GM19324 (cell line): Measurements from ENCODE around the gene TSPEAR.
"Not testable (repeated sequence)": the region's sequence is repeated elsewhere in the genome, so short reads cannot be mapped to it uniquely, and the experiment has no call there.

Experiments
- ATAC-seq: cut with Tn5 transposase; IDR thresholded peaks from one replicate; pipeline ENCODE4 v1.9.1; 2021; ENCODE audit warnings: mild to moderate bottlenecking, moderate library complexity; ENCODE audit not compliant: unreplicated experiment, low FRiP score

The TSPEAR gene

DNA sequence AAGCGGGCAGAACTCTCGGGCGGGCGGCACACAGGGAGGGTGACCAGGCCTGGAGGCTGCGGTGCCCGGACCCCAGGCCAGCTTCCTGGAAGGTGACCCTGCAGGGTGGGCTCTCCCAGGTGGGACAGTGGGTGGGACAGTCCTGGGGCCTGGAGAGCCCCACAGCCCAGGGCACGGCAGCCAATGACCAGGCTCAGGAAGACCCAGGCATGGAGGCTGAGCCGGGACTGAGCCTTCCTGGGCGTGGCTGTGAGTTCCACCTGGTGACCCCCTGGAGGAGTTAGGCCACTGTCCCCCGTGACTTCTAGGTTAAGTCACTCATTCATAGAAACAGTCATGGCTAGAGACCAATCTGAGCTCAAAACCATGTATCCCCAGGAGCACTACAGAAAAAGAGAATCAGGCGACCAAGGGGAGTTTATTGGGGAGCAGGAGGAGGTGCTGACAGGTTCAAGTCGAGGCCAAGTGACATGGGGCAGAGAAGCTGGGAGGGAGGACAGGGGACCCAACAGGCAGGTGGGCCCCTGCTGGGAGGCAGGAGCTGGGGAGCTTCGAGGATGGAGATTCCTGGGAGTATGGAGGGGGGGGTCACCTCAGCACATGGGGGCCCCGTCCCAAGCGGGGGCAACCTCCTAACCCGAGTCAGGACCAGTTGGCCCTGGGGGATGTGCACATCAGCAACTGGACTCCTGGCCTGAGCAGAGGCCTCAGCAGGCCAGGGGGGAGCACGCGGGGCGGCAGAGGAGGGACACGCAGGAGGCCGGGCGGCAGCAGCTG lies 132.1 kb downstream of the TSPEAR start:
- ATAC-seq, result no peak

DNA sequence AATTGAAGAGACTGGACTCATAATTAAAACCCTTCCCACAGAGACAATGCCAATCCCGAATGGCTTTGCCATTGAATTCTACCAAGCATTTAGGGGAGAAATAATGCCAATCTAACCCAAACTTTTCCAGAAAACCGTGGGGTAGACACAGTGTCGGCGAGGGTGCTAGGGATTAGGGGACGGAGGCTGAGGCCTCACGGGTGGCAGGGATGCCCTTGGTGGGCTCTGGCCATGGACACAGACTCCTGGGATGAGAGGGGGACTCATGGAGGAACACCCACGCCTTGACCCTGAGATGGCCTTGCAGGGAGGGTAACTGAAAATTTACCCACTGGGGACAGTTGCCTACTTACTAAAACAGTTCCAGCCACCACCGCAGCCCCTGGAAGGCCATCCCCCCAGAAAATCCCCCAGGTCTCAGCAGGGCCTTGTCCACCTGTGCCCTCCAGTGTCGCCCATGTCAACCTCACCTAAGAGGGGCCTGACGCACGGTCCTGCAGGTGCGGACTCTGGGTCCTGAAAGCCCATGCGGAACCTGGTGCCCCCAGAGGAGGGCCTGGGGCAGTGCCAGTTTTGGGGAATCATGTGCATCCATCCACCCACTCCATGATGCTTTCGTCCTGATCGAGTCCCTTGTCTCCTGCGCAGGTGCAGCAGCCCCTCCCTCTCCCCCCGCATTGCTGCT lies 132.9 kb downstream of the TSPEAR start:
- no peak for ATAC-seq

DNA sequence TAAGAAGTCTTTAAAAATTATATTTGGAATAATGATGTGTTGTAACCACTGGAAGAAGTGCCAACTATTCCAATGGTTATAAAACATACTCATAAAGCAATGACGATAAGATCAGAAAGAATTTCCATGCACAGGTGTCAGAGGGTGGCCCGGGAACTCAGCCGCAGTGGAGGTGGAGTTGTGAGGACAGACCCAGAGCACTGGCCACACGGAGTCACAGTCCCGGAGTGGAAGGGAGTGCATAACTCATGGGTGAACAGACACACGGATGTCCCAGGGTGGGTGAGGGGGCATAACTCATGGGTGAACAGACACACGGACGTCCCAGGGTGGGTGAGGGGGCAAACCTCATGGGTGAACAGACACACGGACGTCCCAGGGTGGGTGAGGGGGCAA lies 135.3 kb downstream of the TSPEAR start:
- no peak for ATAC-seq

GRCh38 chr21:44575307-44576024 lies 135.9 kb downstream of the TSPEAR start:
- no peak for ATAC-seq

- ATAC-seq, result no peak
These were observed 136.7 kb downstream of the TSPEAR start for GRCh38 chr21:44574457-44575306.

- not testable (repeated sequence) for ATAC-seq
These were observed 137.5 kb downstream of the TSPEAR start, which contains the start of gene KRTAP10-4 for GRCh38 chr21:44573630-44574456. Gene KRTAP10-4 (plus strand): TSS chr21:44573729. CDS start chr21:44573759, 30 bp downstream.

- no peak for ATAC-seq
These were observed 138.3 kb downstream of the TSPEAR start for GRCh38 chr21:44572959-44573583.

DNA sequence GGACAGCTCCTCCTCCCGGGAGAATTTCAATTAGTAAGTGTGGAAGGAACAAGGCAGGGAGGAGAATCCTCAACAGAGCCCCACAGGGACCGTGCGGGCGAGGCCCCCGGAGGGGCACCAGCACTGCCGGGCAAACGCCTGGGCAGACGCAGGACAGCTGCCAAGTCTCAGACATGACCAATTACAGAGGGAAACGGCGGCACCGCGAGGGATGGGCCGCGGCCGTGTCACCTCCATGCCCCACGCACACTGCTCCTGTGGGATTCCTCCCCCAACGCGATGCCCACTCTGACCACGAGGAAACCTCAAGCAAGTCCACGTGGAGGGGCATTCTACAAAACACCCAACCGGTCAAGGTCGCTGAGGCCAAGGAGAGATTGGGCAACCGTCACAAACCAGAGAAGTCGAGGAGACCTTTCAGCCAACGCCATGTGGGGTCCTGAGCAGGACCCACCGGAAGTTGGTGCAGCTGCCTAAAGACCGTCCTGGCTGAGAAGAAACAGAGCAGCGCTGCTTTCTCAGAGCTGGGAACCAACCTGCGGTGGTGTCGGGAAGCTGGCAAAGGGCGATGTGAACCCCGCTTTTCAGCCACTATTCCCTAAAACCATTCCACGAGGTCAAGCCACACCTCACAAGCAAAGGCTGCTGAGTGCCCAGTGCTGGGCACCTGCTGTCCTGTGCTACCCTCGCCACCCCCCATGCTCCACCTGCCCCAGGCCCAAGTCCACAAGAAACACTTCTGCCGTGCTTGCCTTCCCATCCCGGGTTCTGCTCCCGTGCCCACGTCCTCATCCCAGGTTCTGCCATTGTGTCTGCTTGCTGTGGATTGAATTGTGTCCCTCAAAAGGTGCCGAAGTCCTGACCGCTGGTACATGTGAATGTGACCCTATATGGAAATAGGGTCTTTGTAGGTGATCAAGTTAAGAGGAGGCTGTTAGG lies 139.3 kb downstream of the TSPEAR start:
- no peak for ATAC-seq

GRCh38 chr21:44571296-44571695 lies 140.1 kb downstream of the TSPEAR start:
- ATAC-seq, result no peak

DNA sequence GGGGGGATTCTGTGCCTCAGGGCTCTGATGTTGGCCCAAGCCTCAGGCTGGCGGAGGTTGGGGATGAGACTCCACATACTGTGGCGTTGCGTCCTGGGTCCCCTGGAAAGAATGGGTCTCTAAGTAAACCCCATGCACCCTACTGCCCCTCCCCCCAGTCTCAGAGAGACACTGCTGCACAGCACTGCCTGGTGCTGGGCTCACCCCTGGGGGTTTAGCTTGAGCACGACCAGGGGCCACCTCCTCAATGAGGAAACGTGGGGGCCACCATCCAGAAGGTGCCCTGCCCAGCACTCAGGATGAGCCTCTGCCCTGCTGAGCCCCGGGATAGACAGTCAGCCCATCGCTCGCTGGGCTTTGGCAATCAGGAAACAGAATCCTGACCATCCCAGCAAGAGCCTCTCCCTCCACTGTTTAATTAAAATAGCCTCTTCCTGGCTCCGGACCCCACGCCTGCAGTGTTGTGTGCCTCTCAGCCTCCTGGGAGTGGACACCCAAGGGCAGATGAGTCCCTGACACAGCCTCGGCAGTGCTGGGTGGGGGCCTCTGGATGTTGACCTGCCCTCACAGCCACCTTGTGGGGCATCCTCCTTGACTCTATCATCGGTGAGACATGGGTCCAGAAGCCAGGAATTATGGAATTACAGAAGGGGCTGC lies 141.4 kb downstream of the TSPEAR start:
- no peak for ATAC-seq

GRCh38 chr21:44568667-44569556 lies 142.5 kb downstream of the TSPEAR start:
- ATAC-seq, result no peak

DNA sequence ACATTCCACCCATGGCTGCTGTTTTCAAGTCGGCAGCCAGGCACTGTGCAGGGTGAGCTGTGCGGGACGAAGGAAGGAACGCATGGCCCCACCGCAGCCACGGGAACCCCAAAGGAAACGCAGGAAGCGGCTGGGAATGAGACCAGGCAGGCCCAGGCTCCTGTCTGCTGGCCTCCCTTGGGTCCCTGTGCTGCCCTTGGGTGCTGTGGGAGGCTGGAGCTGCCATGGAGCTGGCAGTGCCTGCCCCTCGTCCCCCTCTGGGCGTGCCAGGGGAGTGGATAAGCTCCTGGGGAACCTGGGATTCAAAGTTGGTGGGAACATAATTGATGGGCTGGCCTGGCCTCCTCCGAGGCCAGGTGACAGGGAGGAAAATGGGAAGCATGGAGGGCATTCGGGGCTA lies 143.1 kb downstream of the TSPEAR start:
- no peak for ATAC-seq

GRCh38 chr21:44567481-44568171 lies 143.7 kb downstream of the TSPEAR start:
- ATAC-seq, result no peak

- no peak for ATAC-seq
These were observed 145.0 kb downstream of the TSPEAR start for GRCh38 chr21:44566403-44566802.

DNA sequence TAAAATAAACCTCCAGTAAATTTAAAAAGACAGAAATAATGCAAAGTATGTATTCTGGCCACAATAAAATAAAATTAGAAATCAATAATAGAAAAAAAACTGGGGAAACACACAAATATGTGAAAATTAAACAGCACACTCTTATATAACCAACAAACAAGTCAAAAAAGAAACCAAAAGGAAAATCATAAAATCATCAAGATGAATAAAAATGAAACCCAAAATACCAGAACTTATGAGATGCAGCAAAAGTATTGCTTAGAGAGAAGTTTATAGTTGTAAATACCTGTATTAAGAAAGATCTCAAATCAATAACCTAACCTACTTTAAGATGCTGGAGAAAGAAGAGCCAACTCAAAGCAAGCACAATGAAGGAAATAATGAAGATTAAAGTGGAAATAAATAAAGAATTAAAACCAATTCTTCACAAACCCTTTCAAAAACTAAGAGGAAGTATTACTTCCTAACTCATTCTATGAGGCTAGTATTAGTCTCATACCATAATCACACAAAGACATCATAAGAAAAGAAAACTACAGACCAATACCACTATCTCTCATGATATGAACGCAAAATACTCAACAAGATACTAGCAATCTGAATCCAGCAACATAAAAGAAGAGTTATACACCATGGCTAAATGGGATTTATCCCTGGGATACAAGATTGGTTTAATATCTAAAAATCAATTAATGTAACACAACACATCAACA lies 146.3 kb downstream of the TSPEAR start:
- ATAC-seq, result no peak
